GM12891 (cell line): ENCODE measurements around the gene DHRS1.

Experiments
- PAX5 ChIP-seq: IDR thresholded peaks from 2 replicates; pipeline ENCODE4 v1.6.1; 2011; ENCODE audit warnings: low read length, moderate library complexity, mild to moderate bottlenecking; ENCODE audit not compliant: insufficient read depth, severe bottlenecking
- POLR2A ChIP-seq: IDR thresholded peaks from 2 replicates; pipeline ENCODE4 v1.6.1; 2011; ENCODE audit warnings: low read depth, low read length, control low read depth
- POLR2AphosphoS5 ChIP-seq: IDR thresholded peaks from 2 replicates; pipeline ENCODE4 v1.6.1; 2011; ENCODE audit warnings: low read depth, low read length, control low read depth
- POU2F2 ChIP-seq: IDR thresholded peaks from 2 replicates; pipeline ENCODE4 v1.6.1; 2011; ENCODE audit warnings: low read depth, mild to moderate bottlenecking, control low read depth, low read length, moderate library complexity
- SPI1 ChIP-seq: IDR thresholded peaks from 2 replicates; pipeline ENCODE4 v1.6.1; 2011; ENCODE audit warnings: low read depth, low read length, control low read depth
- TAF1 ChIP-seq: IDR thresholded peaks from 2 replicates; pipeline ENCODE4 v1.6.1; 2011; ENCODE audit warnings: low read depth, low read length, control low read depth

GRCh38 chr14:24338843-24339242 is 39.3 kb upstream of the DHRS1 start:
- TF ChIP-seq SPI1 (no peak), POLR2AphosphoS5 (no peak), PAX5 (no peak), POLR2A (no peak), TAF1 (no peak), POU2F2 (no peak)
